Measurements from ENCODE around the gene LMTK2.
"Not testable (repeated sequence)": the region's sequence is repeated elsewhere in the genome, so short reads cannot be mapped to it uniquely, and the experiment has no call there.

The LMTK2 gene

GRCh38 chr7:98107313-98107721, 655 bp downstream of the LMTK2 start:
- DNase-seq = no peak

- no peak for DNase-seq
These were observed 3.8 kb downstream of the LMTK2 start for GRCh38 chr7:98110249-98111022.

DNA sequence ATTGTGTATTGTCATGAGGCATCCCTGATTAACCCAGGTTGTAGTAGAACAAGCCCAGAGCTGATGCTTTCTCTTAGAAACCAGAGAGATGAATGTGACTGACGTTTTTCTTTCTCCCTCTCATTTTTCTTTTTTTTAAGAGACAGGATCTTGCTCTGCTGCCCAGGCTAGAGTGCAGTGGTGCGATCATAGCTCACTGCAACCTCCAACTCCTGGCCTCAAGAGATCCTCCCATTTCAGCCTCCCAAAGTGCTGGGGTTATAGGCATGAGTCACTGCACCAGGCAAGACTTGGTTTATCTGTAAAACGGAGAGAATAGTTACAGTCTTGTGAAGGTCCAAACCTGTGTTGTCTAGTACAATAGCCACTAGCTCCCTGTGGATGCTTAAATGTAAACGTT, 5.4 kb downstream of the LMTK2 start:
- no peak for DNase-seq

DNA sequence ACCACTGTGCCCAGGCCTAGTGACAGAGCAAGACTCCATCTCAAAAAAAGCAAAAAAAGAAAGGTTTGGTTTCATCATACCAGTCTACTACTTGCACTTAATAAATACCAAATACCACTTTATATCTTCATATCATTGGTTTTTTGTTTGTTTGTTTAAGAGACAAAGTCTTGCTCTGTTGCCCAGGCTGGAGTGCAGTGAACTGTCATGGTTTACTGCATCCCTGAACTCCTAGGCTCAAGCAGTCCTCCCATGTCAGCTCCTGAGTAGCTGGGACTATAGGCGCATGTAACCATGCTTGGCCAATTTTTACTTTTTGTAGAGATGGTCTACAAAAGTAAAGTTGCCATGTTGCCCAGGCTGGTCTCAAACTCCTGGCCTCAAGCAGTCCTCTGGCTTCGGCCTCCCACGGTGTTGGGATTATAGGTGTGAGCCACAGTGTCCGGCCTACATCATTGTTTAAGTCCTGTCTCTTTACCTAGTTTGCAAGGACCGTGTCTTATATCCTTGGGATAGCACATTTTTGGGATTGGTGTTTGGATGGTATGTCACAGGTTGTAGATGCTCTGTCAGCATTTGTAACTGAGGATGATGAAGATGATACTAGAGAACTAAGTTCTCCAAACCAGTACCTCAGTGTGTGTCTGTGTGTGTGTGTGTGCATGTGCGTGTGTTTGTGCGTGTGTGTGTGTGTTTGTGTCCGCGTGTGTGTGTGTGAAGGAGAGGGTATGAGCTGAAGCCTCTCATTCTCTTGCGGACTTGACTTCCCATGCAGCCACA, 9.3 kb downstream of the LMTK2 start:
- no peak for DNase-seq

DNA sequence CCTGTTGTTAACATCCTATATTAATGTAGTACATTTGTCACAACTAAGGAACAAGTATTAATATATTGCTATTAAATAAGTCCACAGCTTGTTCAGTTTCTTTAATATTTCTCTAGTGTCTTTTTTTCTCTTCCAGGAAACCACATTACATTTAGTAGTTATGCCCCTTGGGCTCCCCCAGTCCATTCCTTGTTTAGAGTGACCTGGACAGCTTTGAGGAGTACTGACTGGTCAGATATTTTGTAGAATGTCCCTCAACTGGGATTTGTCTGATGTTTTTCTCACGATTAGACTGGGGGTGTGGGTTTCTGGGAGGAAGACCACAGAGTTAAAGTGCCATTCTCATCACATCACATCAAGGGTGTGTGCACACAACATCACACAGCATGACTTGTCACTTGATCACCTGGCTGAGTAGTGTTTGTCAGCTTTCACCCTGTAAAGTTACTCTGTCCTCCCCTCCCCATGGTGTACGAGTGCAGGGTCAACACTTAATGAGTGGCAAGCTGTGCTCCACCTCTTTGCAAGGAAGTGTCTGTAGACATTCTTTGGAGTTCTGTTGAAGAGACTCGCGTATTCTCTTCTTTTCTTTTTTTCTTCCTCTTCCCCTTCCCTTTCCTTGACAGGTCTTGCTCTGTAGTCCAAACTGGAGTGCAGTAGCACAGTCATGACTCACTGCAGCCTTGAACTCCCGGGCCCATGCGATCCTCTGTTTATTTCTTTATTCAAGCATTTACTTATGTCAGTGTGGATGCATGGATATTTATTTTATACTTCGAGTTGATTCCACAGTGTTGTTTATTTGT, 10.2 kb downstream of the LMTK2 start:
- DNase-seq = no peak

DNA sequence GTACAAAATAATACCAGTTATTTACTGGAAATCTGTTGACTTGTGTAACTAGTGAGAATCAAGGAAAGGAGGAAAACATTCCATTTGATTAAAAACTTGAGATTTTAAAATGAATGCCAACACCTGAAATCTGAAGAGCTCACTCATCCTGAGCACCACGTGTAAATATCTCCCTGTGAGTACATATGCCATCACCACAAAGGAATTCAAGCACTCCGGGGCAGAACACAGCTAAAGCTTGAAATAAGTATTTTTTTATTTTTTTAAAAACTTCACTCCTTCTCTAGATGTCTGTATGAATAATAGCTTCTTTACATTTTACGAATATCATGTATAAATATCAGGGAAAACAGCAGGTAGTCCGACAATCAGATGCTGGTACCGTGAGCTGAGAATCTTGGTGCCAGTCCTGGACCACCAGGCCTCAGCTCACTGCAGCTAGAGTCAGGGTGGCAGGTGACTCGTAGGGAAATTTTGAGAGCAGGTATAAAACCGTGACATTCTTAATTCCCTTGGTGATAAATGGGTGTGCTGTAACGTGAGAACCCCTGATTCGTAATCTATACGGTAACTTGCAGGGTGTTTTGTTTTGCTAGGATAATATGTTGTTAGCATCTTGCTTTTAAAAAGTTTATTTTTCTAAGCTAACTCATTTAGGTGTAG, 12.7 kb downstream of the LMTK2 start:
- no peak for DNase-seq

DNA sequence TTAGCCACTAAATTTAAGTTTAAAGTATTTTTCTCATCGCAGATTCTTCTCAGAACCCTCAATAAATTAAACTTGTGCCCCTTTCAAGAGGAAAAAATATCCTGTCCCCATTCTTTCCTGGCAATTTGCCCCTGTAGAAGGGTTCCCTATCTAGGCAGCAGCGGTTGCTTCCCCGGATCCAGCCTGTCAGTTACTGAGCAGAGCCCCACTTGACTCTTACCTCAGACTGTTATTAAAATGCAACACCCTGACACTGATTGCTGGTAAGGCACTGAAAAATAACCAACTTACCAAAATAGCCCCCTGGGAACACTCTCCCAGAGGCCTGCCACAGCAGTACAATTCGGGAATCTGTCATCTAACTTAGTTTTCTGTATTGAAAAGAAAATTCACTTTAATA, 13.9 kb downstream of the LMTK2 start:
- no peak for DNase-seq

DNA sequence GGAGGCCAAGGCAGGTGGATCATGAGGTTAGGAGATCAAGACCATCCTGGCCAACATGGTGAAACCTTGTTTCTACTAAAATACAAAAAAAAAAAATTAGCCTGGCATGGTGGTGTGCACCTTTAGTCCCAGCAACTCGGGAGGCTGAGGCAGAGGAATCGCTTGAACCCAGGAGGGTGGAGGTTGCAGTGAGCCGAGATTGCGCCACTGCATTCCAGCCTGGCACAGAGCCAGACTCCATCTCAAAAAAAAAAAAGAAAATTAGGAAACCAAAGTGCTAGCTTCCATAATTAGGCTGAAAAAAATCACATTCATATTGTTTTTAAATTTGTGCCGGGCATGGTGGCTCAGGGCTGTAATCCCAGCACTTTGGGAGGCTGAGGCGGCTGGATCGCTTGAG, 14.7 kb downstream of the LMTK2 start:
- not testable (repeated sequence) for DNase-seq

DNA sequence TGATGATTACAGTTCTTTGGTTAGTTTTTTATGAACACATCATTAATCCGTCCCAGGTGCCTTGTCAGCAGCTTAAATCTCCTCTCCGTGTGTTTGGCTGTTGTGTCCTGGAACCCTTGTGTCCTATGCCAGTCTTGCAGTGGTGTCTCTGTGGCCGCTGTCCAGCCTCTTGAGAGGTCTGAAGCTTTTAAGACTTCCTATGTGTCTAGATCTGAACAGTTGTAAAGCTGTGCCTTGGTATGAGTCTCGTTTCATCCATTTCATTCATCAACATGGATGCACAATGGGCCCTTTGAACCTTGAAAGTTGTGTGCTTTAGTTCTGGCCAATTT, 16.7 kb downstream of the LMTK2 start:
- DNase-seq = no peak

DNA sequence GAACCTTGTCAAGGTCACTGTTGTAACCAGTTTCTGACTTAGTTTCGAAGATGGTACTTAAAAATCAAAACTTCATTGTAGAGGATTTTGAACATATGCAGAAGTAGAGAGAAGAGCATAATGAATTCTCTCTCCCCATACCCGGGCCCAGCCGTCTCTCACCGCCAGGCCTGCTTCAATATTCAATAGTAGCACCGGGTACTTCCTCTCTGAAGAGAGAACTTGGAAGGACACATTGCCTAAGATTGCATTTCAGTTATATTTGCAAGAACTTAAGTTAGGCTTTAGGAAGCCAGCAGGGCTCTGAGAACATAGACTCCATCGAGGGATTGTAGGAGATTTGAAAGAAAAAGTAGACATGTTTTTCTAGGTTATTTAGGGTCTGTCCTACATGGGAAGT, 19.1 kb downstream of the LMTK2 start:
- no peak for DNase-seq

DNA sequence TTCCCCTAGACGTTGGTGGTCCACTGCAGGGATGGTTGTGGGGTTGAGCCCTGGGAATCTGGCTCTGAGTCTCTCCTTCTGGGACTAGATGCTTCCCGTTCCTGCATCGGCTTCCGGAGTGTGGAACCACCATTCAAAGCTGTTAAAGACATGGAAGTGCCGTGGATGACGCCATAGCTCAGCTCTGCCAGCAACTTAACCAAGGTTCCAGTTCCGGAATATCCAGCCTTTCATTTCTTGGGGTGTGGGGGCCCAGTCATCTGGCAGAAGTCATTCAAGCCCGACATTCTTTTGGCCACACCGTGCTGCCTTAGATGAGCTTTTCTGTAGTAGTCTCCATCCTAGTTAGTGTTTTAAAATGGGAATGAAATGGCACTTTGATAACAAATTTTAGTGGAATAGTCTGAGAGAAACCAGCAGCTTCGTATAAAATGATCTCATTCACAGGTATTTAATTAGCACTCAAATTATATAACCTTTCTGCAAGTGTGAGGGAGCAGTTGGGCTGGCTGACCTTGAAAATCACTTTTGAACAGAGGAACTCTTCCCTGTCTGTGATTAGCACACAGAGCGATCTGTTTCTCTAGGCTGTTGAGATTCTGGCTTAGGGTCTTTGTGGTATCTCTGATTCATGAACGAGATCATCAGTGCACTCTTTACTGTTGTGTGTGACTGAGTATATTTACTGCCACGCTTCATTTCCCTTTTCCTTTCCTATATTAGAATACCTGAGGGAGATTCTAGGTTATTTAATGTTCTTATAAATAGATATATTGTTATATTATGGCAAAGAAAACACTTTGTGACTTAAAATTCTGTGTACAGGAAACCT, 19.9 kb downstream of the LMTK2 start:
- no peak for DNase-seq

GRCh38 chr7:98128346-98128745, 21.7 kb downstream of the LMTK2 start:
- DNase-seq = no peak

DNA sequence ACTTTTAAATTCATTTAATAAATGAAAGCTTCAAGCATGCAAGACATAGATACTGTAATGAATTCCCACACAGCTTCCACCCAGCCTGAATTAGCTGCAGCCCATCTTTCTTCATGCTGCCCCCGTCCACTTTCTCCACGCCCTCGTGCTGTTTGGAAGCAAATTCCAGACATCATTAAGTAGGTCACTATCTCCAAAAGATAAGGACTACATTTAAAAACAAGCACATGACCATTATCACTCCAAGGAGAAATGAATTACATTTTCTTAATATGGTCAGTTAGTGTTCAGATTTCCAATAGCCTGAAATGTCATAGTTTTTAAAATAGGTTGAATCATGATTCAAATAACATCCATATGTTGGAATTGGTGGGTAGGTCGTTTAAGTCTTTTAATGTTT, 24.3 kb downstream of the LMTK2 start:
- DNase-seq = no peak

DNA sequence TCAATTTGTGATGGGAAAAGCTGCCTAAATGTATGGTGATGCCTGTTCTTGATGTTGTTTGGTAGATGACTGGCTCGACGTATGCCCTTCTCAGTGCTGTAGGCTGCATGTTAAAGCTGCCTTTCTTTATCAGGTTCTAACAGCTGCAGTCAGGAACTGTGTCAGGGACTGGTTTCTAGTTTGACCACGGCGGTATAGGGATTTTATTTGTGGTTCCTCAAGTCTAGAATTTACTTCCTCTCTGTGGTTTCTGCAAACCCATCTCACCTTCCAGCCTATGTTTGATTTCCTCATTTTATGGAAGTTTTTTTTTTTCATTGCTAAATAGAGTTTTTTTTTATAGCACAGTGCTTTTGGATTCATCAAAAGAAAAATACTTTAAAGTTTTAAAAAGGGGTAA, 26.5 kb downstream of the LMTK2 start:
- no peak for DNase-seq

DNA sequence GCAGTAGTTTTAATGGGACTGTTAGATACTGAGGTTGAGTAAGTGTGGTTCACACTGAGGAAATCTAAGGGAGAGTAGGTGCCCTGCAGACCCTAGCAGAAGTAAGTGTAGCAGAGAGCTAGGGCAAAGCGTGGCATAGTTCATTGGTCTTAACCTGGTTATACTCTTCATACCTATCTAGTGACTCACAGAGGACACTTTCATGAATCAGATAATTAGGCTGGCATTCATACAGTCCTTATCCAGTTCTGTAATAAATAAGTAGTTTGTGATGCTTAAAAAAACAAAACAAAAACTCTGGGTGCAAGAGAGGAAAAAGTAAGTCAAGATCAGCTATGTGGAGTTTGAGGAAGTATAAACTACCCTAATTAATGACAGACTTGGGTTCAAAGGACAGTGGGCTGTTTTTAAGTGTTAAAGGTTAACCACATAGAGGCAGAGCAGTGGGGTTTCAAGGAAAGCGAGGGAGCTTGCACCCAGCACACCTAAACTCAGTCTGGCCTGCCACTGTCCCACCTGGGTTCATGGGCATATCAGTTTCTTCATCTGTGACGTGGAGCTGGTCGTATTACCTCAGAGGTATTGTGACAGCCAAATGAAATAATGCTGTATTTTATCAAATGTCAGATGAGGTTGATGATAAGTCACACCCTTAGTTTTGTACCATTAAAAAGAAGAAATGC, 27.1 kb downstream of the LMTK2 start:
- DNase-seq = no peak

GRCh38 chr7:98134420-98135228, 28.0 kb downstream of the LMTK2 start:
- no peak for DNase-seq

DNA sequence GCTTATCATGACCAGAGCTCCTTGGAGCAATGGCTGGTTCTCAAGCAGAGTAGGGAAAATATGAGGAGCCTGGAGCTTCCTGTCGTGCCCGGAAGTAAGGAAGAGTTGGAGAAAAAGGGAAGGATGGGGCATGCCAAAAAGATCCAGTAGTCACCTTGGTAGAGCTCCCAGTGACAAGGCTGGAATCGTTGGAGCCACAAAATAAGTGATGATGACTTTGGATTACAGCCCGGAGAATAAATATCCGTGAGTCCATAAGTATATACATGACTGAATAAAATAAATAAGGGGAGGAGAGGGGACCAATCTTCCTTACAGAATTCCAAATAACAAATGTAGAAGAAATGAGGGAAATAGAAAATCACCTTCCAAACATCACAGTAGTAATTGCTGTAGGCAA, 29.3 kb downstream of the LMTK2 start:
- no peak for DNase-seq

GRCh38 chr7:98136423-98136822, 29.8 kb downstream of the LMTK2 start:
- DNase-seq = no peak

DNA sequence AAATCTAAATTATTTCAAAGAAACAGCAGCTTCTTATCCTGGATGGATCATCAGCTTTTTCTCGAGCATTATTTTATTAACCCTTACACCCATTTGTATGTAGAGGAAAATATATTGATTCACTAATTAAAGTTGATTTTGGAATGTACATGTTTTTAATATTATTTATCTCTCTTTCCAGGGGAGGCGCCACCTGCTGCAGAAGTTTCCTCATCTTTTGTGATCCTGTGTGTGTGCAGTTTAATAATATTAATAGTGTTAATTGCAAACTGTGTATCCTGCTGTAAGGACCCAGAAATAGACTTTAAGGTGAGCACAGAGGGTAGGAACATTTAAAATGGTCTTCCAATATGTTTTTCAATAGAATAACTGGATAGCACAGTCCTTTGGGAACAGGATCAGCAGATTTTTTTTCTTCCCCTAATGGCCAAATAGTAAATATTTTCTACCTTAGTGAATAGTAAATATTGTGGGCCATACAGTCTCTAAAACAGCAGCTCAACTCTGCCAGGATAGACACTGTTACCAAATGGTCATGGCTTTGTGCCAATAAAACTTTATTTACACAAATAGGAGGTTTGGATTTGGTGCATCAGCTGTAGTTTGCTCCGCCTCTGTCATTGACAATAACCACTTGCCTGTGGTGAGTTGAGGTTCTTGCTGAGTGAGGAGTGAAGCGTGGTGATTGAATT, 30.6 kb downstream of the LMTK2 start:
- no peak for DNase-seq

DNA sequence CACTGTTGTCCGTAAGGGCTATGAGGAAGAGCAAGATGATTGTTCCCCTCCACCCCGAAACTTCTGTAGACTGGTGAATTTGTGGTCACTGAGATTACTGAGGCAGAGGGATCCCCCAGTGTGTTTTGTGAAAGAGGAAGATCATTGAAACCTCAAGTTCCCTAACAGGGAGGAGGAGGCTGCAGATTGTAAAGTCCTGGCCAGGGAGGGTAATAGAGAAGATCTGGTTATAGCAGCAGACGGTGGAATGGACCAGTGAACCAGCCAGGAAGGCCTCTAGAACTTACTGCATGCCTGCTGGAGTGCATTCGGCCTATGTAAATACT, 31.1 kb downstream of the LMTK2 start:
- no peak for DNase-seq
